Glutamatergic neuron (in vitro differentiated cells): ENCODE results near the gene CAPG. TPM values are rescaled to one million over a fixed set of nuclear protein-coding genes. Genes with fewer than 3 reads are reported as not detected.

Experiments
- DNase-seq: peaks from one replicate; pipeline ENCODE4 v3.0.0; 2022
- H3K27ac Mint-ChIP-seq: one replicate; pipeline ENCODE4 v1.8.0; 2020; ENCODE audit warnings: mild to moderate bottlenecking, mixed read lengths, inconsistent platforms; ENCODE audit not compliant: unreplicated experiment
- H3K27me3 Mint-ChIP-seq: one replicate; pipeline ENCODE4 v1.8.0; 2020; ENCODE audit warnings: mild to moderate bottlenecking, moderate library complexity, mixed read lengths, inconsistent platforms; ENCODE audit not compliant: unreplicated experiment
- H3K36me3 Mint-ChIP-seq: one replicate; pipeline ENCODE4 v1.8.0; 2020; ENCODE audit warnings: mild to moderate bottlenecking, mixed read lengths, inconsistent platforms; ENCODE audit not compliant: unreplicated experiment
- H3K4me1 Mint-ChIP-seq: one replicate; pipeline ENCODE4 v1.8.0; 2020; ENCODE audit warnings: mild to moderate bottlenecking, low read depth, mixed read lengths, inconsistent platforms; ENCODE audit not compliant: unreplicated experiment
- H3K4me3 Mint-ChIP-seq: one replicate; pipeline ENCODE4 v1.8.0; 2020; ENCODE audit warnings: mild to moderate bottlenecking, mixed read lengths, inconsistent platforms; ENCODE audit not compliant: unreplicated experiment
- H3K9me3 Mint-ChIP-seq: one replicate; pipeline ENCODE4 v1.8.0; 2020; ENCODE audit warnings: mild to moderate bottlenecking, moderate library complexity, mixed read lengths, inconsistent platforms; ENCODE audit not compliant: unreplicated experiment
- total RNA-seq: library from RNA; stranded (reverse); fragmentation: NEBNext Ultra II Directional; extraction: Animal tissue kit (Norgen Biotek cat#: 25700); gene quantifications from one replicate; pipeline ENCODE4 v1.2.1, GENCODE V29; 2021; ENCODE audit not compliant: unreplicated experiment
- TF ChIP-seq, protein P1 (sequence below): fragments of 200-600 bp; sonication (generic); IDR thresholded peaks from one replicate; pipeline ENCODE4 v1.5.0; 2021; ENCODE audit not compliant: partially characterized antibody, unreplicated experiment

The CAPG gene
- total RNA-seq, 1 donor from 2014 or later = 15.5 TPM

GRCh38 chr2:85355073-85355410 lies 55.1 kb downstream of the CAPG start:
- H3K4me1 Mint-ChIP-seq = peaks cover 6% of the 10 kb centered on the region

GRCh38 chr2:85354286-85355072 lies 55.7 kb downstream of the CAPG start, which contains the start of the genes ELMOD3 and RETSAT:
Gene ELMOD3, plus strand, starts transcription at chr2:85354769. Its CDS starts 2,430 bp downstream, at chr2:85357199.
Gene RETSAT, minus strand, starts transcription at chr2:85354528. Its CDS starts 21 bp downstream, at chr2:85354507.
- TF ChIP-seq, protein P1, sequence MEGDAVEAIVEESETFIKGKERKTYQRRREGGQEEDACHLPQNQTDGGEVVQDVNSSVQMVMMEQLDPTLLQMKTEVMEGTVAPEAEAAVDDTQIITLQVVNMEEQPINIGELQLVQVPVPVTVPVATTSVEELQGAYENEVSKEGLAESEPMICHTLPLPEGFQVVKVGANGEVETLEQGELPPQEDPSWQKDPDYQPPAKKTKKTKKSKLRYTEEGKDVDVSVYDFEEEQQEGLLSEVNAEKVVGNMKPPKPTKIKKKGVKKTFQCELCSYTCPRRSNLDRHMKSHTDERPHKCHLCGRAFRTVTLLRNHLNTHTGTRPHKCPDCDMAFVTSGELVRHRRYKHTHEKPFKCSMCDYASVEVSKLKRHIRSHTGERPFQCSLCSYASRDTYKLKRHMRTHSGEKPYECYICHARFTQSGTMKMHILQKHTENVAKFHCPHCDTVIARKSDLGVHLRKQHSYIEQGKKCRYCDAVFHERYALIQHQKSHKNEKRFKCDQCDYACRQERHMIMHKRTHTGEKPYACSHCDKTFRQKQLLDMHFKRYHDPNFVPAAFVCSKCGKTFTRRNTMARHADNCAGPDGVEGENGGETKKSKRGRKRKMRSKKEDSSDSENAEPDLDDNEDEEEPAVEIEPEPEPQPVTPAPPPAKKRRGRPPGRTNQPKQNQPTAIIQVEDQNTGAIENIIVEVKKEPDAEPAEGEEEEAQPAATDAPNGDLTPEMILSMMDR = no peak
- H3K4me1 Mint-ChIP-seq = peaks cover 6% of the 10 kb centered on the region
- H3K4me3 Mint-ChIP-seq = peak within 1 kb of the TSS; percentile 100
- peak within 1 kb of the TSS; percentile 78 for H3K27ac Mint-ChIP-seq
- DNase-seq = peak; percentile 93
- peaks cover 11% of the 10 kb centered on the region for H3K9me3 Mint-ChIP-seq
- peaks cover 12% of the 10 kb centered on the region for H3K27me3 Mint-ChIP-seq
- peaks cover 4% of the 10 kb centered on the region for H3K36me3 Mint-ChIP-seq

More at GRCh38 chr2:85355073-85355410, 55.1 kb downstream of the CAPG start:
- Mint-ChIP-seq H3K4me3 (peak overlapping the region; percentile 100), H3K9me3 (peaks cover 11% of the 10 kb centered on the region), H3K27me3 (peaks cover 12% of the 10 kb centered on the region), H3K36me3 (peaks cover 4% of the 10 kb centered on the region), H3K27ac (peak overlapping the region; percentile 78)
- TF ChIP-seq, protein P1 = no peak
- DNase-seq = no peak

GRCh38 chr2:85353876-85354285 lies 56.3 kb downstream of the CAPG start:
- peaks cover 11% of the 10 kb centered on the region for H3K9me3 Mint-ChIP-seq
- no peak for DNase-seq
- peaks cover 12% of the 10 kb centered on the region for H3K27me3 Mint-ChIP-seq
- H3K36me3 Mint-ChIP-seq = peaks cover 4% of the 10 kb centered on the region
- peak overlapping the region; percentile 78 for H3K27ac Mint-ChIP-seq
- TF ChIP-seq, protein P1 = no peak
- peaks cover 6% of the 10 kb centered on the region for H3K4me1 Mint-ChIP-seq
- peak overlapping the region; percentile 100 for H3K4me3 Mint-ChIP-seq

DNA sequence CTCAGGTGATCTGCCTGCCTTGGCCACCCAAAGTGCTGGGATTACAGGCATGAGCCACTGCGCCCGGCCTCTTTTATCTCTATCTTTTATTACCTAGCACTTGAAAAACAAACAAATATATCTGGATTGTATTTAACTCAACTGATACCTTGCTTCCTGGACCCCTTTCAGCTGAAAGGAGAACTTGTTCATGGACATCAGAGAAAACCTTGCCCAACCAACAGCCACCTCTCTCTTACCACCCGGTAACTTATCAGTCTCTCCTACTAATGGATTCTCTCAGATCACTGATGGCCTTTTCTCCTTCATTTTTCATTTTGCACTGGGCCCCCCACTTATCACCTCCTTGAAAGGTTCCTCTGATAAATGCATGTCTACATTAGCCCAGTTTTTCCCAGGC lies 62.6 kb downstream of the CAPG start:
- no peaks in the 10 kb centered on the region for H3K9me3 Mint-ChIP-seq
- H3K27me3 Mint-ChIP-seq = peaks cover 4% of the 10 kb centered on the region
- H3K4me1 Mint-ChIP-seq = peaks cover 2% of the 10 kb centered on the region
- no peak for DNase-seq
- H3K36me3 Mint-ChIP-seq = peaks cover 9% of the 10 kb centered on the region
- H3K4me3 Mint-ChIP-seq = no peak overlapping the region
- TF ChIP-seq, protein P1 = no peak
- H3K27ac Mint-ChIP-seq = no peak overlapping the region

Other genes with a start within 250 kb of the CAPG start
- gene TGOLN2, start 82.4 kb downstream of the CAPG start, total RNA-seq = 47.1 TPM
- 39.4 TPM for gene RETSAT, start 55.8 kb downstream of the CAPG start, total RNA-seq
- 18.0 TPM for gene ELMOD3, start 55.6 kb downstream of the CAPG start, total RNA-seq
- gene SH2D6, start 8.3 kb upstream of the CAPG start, total RNA-seq = 0.64 TPM
- 302 TPM for gene MAT2A, start 128.8 kb upstream of the CAPG start, total RNA-seq
- gene GGCX, start 151.1 kb upstream of the CAPG start, total RNA-seq = 49.6 TPM
- gene VAMP8, start 167.2 kb upstream of the CAPG start, total RNA-seq = 0.78 TPM
- 1.4 TPM for gene VAMP5, start 174.1 kb upstream of the CAPG start, total RNA-seq
- 75.1 TPM for gene RNF181, start 185.4 kb upstream of the CAPG start, total RNA-seq
- 18.1 TPM for gene TMEM150A, start 192.3 kb upstream of the CAPG start, total RNA-seq
- gene C2orf68, start 201.7 kb upstream of the CAPG start, total RNA-seq = 51.0 TPM
- gene USP39, start 205.8 kb upstream of the CAPG start, total RNA-seq = 55.0 TPM